Endometrial microvascular endothelial cells (primary cell): ENCODE data around the gene GNPTAB. TPM values are rescaled to one million over a fixed set of nuclear protein-coding genes. Genes with fewer than 3 reads are reported as not detected.
"Not testable (repeated sequence)": the region's sequence is repeated elsewhere in the genome, so short reads cannot be mapped to it uniquely, and the experiment has no call there.

Experiments used
- in situ Hi-C: cut with HindIII; loops from 2 replicates; pipeline ENCODE4 v1.10.0; 2017; ENCODE audit warnings: low sequenced_read_pairs, low pct_unique_long_range_greater_than_20kb; ENCODE audit errors: inconsistent ontology term
- total RNA-seq: library from RNA; depleted of rRNA; stranded (reverse); fragments of >200 nt; gene quantifications from one replicate; pipeline ENCODE4 v1.2.3, GENCODE V29; 2015; ENCODE audit errors: inconsistent ontology term

Gene GNPTAB
- total RNA-seq, 1 donor from 2014 or later, result 36.1 TPM

DNA sequence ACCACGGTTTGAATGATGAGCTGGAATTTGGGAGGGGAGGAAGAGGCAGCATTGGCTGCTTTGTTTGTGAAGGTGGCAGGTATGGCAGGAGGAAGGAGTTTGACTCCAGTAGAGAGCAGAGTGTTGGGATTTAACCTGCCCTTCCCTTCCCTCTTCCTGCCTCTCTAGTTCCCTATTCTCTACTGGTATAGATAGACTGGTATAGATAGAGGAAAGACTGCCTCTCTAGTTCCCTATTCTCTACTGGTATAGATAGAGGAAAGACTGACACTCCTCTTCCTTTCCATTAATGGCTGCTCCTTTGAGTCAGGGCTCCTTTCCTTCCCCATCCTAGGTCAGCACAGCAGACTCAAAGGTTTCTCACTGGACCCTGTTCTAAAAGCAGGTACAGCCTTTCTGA, 83.1 kb downstream of the GNPTAB start:
- in situ Hi-C loops, result no loop called here

DNA sequence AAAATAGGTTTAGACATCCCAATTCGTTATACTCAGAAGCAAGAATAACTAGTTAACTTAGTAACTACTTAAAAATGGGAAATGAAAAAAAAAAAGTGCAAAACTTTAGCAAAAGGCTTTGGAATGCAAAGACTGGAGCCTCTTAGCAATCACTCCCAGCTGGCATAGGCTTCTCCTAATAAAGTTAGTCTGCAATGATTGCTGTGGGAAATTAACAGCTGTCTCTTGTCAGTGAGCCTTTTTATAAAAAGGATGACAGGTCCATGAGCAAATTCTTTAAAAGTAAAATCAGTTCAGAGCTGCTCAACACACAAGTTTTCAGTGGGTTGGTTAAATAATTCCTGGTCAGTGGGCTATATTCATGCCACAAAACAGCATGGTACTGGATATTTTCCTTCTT, 84.1 kb downstream of the GNPTAB start:
- in situ Hi-C loops, result no loop called here

- in situ Hi-C loops, result no loop called here
These were observed 84.6 kb downstream of the GNPTAB start for GRCh38 chr12:101746196-101746595.

DNA sequence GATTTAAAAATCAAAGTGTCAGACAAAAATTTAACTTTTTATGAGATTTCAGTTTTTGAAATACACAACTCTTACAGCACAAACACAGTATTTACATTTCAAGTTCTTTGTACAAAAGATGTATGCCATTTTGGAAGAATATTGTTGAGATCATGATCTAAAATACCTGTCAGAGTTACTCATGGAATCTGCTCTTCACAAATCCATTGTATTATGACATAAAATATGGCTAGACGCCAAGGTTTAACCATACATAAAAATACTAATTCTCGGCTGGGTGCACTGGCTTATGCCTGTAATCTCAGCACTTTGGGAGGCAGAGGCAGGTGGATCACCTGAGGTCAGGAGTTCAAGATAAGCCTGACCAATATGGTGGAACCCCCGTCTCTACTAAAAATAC, 85.3 kb downstream of the GNPTAB start:
- in situ Hi-C loops, result no loop called here

GRCh38 chr12:101743724-101744472, 86.9 kb downstream of the GNPTAB start:
- in situ Hi-C loops, result no loop called here

DNA sequence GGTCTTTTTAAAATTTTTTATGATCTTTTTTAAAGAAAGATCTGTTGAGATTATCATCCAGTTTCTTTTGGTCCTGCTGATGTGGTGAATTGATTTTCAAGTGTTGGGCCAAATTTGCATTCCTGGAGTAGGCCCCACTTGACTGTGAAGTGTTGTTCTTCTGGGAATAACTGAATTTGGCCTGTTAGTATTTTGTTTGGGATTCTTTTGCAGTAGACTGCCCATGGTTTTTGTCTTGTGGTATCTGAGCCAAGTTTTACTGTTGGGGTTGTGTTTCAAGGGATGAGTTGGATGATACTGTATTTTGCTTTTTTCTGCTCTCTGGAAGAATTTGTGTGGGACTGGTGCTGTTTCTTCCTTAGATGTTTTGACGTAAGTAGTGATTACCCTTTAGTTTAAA, 87.5 kb downstream of the GNPTAB start:
- in situ Hi-C loops, result no loop called here

- in situ Hi-C loops, result no loop called here
These were observed 89.8 kb downstream of the GNPTAB start for GRCh38 chr12:101740980-101741379.

DNA sequence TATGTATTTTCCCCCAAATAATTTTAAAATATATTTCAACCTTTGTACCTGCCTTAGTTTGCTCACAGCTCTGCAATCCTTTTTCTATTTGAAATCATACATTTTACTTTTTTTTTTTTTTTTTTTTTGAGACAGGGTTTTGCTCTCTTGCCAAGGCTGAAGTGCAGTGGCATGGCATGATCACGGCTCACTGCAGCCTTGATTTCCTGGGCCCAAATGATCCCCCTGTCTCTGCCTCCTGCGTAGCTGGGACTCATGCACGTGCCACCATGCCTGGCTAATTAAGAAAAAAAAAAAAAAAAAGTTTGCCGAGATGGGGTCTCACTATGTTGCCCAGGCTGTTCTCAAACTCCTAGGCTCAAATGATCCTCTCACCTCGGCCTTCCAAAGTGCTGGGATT, 90.2 kb downstream of the GNPTAB start:
- in situ Hi-C loops, result no loop called here

DNA sequence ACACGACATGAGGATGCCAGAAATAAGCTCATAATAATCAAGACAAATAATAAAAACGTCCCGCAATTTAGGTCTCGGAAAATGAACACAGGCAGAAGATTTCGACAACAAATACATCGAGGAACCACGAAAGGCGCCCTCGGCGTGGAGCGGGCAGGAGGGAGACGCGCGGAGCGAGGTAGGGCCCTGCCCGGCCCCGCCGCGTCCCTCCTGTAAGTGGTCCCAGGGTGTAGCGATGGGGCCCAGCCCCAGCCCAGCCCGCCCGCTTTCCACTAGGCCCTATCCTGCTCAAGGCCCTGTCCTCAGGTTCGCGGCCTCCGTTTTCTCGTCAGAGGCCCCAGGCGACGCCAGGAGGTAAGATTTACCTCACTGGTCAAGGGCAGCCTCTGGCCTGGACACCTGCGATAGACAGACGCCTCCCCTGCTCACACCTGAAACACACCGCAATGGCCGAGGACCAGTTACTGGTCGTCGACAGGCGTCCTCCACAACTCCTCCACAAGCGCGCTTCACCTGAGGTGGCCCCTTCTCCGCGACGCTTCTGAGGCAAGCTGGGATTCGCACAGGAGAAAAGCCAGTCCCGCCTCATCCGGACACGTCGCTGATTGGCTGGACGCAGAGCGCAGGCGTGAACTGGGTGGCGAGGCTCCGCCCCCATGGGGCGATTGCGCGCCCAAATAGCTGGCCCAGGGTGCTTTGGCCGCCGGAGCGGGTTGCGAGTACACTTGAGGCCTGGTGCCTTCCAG, 91.7 kb downstream of the GNPTAB start, which contains the start of gene SYCP3:
Gene SYCP3, minus strand, starts transcription at position 543 of the 746 bp plus-strand sequence. CDS start 1,527 bp downstream, outside the sequence.
- in situ Hi-C loops, result no loop called here

DNA sequence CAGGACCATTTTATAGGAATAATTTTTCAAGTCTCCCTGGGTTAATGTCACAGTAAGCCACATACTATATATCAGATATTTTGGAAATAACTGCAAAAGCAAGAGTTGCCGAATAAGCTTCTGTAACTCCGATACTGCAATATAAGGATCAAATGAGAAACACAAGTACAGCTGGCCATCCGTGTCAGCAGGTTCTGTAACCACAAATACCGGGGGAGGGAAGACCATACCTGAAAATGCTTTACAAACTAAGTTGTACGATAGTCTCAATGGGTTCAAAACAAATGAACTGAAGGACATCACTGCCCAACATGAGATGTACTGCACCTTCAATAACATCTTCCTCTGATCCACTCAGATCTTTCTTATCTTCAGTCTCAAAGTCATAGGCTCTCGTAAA, 93.3 kb downstream of the GNPTAB start:
- in situ Hi-C loops, result no loop called here

DNA sequence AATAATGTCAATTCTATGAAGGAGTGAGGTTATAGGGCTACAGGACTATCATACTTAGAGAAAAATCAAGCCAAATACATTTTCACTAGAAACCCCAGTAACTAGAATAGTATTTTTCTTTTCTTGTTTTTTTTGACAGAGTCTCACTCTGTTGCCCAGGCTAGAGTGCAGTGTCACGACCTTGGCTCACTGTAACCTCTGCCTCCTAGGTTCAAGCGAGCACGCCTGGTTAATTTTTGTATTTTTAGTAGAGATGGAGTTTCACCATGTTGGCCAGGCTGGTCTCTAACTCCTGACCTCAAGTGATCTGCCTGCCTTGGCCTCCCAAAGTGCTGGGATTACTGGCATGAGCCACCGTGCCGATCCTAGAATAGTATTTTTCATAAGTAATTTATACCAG, 96.3 kb downstream of the GNPTAB start:
- in situ Hi-C loops, result not testable (repeated sequence)

DNA sequence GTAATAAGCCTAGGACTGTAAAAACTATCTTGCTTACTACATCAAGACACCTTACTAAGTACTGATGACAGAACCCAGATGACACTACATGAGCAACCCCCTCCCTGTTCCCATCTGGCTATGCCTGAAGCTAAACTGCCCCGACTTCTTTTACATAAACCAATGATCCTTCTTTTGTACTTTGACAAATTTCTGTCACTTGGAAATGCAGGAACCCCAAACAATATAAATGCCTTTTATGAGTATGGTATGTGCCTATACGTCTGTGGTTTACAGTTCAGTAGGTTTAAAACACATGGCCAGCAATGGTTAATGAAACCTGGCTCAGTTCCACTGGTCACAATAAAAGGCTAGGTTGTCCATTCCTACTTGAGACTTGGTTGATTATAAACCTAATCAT, 97.6 kb downstream of the GNPTAB start:
- in situ Hi-C loops, result no loop called here

DNA sequence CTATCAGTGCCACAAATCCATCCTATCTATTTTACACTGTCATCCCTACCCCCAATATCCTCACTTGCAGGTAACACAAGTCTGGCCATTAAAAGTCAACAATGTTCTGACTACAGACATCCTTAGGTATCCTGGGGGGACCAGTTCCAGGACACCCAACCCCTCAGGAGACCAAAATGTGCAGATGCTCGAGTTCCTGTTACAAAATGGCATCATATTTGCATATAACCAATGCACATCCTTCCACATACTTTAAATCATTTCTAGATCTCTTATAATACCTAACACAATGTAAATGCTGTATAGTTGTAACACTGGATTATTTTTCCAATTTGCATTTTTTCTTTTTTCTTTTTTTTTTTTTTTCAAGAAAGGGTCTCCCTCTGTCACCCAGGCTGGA, 98.4 kb downstream of the GNPTAB start:
- in situ Hi-C loops, result no loop called here

DNA sequence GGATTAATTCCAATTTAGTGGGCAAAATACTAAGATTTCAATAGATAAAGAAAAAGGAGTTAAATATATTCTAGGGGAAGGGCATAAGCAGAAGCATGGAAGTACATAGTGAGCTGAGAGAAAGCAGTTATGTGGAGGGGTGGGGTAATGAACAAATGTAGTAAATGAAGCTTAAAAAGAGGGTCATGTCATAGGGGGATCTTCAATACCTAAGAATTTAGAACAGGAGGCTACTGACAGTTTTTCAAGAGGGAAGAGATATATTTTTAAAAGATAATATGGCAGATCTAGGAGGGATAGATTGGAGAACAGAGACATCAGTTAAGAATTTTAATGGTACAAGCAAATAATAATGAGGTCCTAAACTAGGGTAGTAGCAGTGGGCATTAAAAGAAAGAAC, 100.9 kb downstream of the GNPTAB start:
- in situ Hi-C loops, result no loop called here

- in situ Hi-C loops, result no loop called here
These were observed 103.7 kb downstream of the GNPTAB start for GRCh38 chr12:101727098-101727497.

GRCh38 chr12:101722392-101722791, 108.4 kb downstream of the GNPTAB start:
- in situ Hi-C loops, result no loop called here

DNA sequence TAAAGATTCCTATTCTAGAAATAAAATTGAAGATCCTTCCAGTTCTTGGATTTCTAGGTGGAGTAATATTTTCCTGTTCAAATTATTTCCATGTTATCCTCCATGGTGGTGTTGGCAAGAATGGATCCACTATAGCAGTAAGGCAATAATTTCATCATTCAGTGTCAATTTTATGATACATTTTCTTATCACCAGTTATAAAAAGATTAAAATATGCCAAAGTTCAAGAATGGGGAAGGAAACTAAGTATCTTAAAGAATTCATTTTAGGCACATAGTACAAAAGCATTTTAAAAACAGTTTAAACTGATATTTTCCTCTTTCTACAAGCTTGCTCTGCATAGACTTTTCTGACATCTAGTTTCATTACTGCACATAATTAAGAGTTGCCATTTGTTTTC, 110.6 kb downstream of the GNPTAB start:
- in situ Hi-C loops, result no loop called here

- in situ Hi-C loops, result no loop called here
These were observed 111.2 kb downstream of the GNPTAB start for GRCh38 chr12:101719566-101719965.

DNA sequence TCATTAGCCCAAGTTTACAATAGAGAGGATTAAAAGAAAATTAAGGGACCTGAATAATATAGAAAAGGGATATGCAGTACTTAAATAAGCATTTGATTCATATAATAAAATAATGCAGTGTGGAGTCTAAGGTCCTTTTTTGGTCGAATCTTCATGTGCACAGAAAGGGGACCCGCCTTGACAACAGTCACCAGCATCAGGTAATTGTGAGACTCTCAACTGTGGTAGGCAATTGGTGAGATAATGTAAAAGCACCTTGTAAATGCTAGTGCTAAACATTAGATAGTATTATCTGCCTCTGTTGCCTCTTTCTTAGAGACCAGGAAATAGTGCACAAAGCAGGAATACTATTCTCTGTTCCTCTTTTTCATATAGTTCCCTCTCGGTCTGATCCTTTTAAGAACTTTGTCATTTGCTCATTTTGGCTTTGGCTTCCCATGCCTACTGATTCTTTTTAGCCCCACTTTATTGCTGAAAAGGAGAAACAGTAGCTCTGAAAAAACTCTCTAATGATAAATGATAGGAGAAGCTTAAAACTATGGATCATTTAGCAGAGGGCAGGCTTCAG, 115.8 kb downstream of the GNPTAB start:
- in situ Hi-C loops, result no loop called here

- in situ Hi-C loops, result no loop called here
These were observed 116.8 kb downstream of the GNPTAB start for GRCh38 chr12:101713930-101714329.
